Measurements from ENCODE around the gene LAMA3.

Gene LAMA3

DNA sequence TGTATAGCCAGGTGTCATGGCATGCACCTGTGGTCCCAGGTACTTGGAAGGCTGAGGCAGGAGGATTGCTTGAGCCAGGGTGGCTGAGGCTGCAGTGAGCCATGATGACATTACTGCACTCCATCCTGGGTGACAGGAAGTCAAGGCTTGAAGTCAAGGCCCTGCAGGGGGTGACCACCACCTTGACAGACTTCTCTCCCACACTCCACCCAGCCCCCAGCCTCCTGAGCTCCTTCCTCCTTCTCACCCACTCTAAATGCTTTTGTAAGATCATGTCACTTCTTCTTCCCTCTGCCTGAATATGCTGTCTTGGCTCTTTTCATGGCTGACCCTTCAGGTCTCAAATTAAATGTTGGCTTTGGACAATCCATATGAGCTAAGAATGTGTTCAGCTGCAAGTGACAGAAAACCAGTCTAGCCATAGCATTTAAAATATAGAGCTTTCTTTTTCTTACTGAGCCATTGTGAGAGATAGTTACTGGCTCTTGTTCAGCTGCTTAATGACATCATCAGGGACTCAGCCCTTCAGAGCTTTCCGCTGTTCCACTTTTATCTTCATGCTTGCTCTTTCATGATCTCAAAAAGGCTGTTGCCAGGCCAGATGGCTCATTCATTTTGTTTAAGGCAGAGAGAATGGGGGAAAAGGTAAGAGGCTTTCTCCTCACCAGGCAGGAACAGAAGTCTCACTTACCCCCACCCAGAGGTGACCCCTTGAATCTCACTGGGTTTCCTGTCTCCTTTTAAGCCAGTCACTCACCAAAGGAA lies 288.6 kb downstream of the LAMA3 start:
- DNase-seq, result peak; percentile 13

DNA sequence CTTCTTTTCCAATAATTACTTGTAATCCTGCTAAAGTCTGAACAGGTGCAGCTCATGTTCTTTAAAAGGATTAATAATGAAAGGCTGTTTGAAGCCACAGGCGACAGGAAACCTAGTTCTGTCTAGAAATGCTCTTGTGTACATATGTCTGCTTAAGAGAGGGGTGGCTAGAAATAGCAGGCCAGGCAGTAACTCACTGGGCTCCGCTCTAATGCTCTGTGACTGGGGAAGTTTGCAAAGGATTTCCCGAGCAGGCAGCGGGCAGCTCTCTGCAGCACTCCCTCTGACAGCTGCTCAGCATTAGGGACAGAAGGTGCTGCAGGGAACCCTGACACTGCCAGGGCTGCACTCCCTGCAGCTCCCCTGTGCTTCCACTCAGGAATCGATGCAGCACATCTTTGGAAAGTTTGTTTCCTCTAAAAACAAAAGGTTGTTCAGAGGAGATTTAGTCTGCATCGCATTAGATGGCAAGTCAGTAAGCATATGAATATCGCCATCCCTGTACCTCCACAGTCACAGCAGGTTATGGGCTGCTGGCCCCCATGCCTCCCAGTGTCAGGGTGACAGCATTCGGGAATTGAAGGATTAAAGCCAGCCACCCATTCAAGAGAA lies 292.2 kb downstream of the LAMA3 start:
- DNase-seq, result no peak

DNA sequence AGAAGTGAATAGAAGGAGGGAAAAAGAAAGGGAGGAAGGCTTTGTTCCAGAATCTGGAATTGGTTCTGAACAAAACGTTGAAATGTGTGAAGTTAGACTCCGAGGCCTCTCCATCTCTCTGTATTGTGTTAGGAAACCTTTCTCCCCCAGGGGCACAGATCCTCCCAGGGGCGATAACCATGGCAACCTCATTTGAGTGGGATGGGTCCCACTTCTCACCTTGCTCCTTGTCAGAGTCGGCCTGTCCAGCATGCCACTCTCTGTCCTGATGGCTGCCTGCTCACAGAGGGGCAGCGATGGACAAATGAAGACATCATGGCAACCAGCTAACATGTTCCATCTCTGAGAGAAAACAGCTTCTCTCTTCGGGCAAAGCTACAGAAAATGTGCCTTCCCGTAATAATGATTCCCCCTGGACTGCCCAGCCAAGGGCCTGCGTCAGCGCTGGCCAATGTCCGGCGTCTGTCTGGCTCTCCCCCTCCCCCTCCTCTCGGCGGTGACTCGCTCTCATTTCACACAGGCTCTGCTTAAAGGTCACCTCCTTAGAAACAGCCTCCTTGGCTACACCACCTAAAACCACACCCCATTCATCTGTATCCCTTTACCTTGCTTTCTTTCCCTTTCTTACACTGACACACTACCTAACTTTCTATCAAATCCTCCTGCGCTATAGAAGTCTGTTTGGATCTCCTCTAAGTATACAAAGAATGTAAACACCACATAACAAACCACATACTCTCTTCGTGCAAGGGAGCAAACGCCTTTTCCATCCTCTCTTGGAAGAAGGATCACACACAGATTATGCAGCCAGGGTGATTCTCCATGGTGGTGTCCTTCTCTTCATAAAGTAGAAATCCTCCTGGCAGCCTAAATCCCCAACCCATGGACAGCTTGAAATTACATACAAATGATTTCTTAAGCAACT lies 293.2 kb downstream of the LAMA3 start:
- no peak for DNase-seq

DNA sequence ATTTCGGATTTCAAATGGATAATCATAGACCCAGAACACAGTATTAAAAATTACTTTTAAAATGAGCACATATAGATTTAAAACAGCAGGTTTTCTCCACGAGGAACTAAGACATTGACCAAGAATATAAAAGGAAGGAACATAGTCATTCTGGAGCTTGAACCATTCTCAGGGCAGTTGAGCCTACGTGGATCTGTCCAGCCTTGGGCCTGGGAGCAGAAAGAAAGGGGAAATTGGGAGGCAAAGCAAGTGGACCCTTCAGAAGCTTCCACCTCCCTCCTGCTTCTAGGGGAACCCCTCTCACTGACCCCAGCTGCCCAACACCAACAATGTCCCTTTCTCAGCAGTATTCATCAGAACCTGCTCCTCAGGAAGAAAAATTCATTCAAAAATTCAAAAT lies 293.9 kb downstream of the LAMA3 start:
- DNase-seq, result no peak

DNA sequence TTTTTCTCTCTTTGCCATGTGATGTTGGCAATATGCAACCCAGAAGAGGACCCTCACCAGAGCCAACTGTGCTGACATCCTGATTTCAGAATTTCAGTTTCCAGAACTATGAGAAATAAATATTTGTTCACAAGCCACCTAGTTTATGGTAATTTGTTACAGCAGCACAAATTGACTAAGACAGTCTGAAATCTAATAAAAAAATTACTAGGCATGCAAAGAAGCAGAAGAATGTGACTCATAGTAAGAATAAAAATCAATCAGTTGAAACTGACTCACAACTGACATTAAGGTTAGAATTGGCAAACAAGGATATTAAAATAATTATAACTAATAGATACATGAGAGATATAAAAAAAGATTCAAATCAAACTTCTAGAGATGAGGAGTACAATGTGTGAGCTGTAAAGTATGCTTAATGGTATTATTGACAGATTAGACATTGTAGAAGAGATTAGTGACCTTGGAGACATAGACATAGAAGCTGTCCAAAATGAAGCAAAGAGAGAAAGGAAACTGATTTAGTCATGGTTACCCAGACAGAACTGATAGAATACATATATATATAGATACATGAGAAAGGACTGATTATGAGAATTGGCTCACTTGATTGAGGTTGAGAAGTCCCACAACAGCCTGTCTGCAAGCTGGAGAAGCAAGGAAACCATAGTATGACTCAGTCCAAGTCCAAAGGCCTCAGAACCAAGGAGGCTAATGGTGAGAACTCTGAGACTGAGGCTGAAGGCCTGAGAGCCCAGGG lies 297.5 kb downstream of the LAMA3 start:
- DNase-seq, result no peak

DNA sequence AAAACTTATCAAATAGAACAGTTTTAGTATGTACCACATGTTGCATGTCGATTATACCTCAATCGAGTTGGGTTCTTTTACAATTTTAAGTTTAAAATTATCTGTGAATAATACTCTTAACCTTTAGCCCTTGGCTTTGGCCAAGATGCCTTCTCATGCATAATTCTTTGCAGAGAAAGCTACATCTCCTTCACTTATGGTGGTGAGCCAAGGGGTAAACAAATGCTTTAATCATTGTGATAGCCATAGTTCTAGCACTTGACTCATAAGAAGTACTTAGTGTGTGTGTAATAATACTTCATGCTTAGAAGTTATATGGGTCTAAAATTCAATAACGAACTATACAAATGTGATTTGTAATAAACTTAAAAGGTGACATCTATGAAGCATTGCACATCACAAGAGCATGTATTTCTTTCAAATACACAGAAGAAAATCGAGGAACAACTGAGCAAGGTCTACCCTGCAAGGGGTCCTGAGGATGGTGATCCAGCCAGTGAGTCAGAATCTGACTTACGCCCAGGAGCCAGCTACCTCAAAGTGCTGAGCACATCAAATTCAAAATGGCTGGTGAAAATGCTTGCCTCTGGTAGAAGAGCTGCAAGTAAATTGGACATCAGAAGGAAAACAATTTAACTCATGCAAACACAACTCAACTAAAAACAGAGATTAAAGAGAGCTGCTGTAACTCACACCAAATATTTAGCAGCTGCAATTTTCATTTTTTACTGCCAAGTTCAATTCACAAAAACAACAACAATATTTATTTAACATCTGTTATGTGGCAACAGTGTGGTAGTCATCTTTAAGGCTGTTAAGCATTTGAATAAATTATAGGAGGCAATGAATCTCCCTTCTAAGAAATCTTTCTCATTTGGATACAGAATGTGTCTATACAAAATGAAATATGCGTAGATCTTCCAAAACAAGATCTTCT lies 301.5 kb downstream of the LAMA3 start:
- no peak for DNase-seq

DNA sequence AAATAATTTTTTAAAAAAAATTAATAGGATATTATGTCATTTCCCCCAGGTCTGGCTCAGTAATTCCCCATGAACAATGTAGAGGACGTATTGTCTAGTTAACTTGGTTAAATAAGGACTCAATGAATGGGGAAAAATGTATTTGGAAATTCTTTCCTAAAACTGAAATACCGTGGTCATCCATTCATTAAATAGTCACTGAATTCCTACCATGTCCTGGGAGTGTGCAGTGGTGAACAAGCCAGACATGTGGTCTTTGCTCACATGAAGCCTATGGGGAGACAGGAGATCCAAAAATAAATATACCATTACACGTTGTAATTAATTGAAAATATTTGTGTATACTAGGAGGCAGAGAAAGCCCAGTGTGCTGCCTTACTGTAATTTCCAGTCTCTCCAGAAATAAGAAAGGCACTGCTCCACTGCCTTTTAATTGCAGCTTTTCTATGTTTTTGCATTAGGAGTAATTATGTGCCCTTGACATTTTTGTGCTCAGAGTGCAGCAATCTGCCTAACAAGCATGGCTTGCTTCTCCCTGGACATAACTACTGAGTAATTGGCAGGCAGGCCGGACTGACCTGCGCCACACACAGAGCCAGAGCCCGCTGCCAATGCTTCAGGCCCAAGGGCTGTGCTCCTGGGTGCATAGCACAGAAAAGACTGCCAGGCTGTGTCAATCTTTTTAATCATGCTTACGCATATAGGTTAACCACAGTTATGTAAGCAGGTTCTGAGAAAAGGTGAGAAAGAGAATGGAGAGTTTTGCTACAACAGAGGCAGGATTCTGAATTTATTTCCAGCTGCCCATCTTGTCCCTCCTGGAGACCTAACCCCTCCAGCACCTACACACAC lies 303.1 kb downstream of the LAMA3 start:
- no peak for DNase-seq

DNA sequence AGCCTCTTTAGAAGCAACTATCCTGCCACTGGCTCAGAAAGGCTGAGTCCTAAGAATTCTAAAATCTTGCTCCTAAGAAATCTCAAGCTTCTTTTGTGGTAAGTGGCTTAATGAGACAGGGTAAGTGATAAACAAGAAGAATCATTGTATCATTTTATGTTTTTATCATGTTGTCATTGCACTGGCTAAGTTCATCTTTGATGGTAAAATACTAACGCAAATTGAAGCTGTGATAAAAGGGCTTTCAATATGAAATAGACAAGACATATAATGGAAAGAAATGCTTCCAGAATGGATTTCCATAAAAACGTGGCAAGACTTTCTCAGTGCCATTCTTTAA lies 303.7 kb downstream of the LAMA3 start:
- DNase-seq, result no peak

DNA sequence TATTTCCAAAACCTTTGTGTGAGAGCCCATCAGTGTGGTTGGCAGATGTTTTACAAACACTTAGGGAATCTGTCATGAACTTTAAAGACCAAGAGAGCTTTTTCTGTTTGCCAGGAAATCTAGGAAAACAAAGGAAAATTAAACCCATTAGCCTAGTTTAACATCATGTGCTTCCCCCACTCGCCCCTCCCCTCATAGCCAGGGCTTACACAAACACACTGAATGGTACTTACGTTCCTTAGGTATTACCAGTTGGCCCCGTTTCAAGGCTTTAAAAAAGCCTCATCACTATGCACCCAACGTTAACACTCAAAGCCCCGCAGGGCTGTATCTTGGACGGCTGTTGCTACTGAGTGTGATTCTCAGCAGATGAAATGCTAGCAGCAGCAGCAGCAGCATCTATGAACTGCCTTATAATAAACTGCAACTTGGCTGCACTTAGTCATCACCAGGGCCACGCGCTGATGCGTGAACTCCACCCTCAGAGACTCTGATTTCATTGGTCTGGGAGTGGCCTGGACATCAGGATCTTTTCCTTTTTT lies 305.2 kb downstream of the LAMA3 start:
- DNase-seq, result no peak

DNA sequence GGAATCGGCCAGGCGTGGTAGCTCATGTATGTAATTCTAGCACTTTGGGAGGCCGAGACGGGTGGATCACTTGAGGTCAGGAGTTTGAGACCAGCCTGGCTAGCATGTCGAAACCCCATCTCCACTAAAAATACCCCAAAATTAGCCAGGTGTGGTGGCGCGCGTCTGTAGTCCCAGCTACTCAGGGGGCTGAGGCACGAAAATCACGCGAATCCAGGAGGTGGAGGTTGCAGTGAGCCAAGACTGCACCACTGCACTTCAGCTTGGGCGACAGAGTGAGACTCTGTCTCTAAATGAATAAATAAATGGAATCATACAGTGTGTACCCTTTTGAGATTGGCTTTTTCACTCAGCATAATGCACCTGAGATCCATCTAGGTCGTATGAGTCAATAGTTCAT lies 305.9 kb downstream of the LAMA3 start:
- DNase-seq, result no peak

DNA sequence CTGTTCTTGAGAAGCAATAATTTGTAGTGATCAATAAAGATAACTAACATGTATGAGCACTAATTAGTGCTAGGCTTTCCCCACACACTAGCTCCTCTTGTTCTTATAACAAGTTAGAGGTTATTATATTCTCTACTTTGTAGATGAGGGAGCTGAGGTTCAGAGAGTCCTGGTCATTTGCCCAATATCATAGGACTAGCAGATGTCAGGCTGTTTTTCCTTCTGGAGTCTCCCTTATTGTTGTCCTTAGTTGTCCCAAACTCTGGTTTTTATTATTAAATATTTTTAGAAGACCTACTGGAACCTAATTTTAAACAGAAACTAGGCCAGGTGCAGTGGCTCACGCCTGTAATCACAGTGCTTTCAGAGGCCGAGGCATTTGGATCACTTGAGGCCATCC lies 308.8 kb downstream of the LAMA3 start:
- no peak for DNase-seq

DNA sequence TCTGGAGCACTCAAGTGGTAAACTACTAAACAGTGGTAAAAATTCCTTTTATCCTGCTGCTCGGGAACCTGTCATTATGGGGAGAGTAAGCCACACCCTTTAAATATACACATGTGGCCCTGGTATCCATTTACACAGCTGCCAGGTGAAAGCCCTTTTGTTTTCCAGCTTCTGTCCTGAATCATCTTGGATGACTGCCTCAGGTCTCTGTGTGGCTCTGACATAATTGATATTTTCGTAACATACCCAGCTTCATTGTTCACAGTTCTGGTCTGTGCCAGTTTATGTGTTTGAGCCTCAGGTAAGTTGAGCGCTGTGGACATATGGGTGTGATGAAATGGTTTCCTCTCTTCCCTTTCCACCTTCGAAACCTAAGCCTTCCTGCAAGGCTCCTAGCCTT lies 309.6 kb downstream of the LAMA3 start:
- no peak for DNase-seq

DNA sequence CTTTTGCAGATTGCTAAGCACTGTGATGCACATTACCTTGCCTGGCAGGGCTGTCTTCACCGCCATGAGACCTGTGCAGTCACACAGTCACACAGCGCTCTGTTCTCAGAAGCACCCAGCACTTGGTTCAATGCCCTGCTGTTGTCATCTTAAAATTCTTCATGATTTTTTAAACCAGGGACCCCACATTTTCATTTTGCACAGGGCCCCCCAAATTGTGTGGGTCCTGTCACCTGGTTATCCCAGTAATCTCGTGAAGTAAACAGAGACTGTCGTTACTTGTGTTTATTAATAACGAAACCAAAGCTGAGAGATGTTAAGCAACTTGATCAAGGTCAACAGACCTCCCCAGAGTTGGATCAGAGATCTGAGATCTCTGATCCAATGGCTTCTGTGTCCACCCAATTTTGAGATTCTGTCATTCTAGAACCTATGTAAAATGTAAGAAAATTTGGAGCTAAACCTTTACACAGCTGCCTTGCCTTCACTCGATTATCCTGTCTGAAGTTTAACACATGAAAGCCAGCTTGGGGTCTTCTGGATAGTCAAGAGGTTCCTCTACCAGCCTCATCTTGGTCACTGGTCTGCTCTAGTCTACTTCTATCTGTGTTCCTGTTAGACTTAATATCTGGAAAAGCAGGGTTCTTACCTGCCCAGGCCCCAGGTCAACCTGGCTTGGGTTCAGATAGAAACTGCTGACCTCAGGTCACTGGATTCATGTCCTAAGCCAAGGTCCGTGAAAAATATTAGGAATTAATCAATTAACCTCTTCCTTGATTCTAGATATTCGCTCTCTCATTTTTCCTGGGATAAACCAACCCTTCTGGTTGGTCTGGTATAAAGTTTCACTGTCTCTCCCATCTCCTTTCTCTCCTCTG lies 311.6 kb downstream of the LAMA3 start:
- no peak for DNase-seq

DNA sequence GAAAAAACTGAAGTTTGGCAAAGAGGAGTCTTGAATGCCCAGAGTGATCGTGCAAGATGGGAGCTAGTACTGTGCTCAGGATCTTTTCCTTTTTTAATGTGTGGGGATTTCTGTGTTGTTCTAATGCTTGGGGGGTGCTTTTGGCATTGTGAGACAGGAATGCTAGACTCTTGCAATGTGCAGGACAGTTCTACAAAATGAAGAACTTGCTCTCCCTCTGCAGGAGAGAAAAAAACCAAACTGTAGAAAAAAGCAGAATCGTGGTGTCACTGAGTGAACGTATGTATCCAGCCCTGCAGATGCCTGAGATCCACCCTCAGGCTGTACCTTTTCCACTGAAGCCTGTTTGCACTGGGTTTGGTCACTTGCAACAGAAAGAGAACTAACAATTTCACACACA lies 313.2 kb downstream of the LAMA3 start:
- DNase-seq, result no peak

DNA sequence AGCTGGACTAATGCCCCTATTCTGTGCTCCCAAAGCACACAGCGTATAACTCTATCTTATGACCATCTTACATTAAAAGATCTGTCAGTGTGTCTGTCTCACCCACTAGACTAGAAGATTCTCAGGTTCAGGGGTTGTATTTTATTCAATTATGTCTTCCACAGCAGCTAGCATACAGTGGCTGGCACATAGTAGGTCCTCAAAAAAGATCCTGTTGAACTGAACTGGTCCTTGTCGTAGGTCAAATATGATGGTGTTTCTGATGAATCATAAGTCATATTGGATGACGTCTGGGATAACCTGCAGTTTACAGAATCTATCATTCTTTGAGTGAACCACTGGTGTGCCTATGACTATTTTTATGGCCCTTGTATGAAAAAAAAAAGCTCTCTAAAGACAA lies 314.0 kb downstream of the LAMA3 start:
- DNase-seq, result no peak

DNA sequence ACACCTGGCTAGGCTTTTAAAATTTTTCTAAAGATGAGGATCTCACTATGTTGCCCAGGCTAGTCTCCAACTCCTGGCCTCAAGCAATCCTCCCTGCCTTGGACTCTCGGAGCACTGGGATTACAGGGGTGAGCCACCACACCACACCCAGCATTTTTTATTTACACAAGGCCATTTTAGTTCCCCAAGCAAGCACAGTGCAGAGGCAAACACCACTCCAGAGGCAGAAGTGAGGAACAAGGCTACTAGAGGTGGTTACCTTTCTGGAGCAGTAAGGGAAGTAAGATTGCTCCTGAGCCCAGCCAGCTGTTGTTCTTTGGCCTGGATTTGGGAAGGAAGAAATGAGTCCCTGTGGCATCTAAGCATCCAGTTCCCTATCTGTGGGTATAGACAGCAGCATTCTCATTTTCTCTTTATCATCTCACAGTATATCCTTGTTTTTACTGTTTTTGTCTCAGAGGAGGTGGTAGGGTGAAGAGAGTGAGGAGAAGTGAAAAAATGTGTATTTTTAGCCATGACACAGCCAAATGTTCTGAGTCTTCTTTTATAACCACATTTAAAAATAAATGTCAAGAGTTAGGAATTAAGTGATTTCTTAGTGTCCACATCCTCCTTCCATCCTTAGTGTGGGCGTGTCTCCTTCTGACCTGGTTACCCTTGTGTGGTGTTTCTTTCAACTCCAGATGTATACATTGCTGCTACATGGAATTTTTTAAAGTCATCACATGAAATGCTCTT lies 314.8 kb downstream of the LAMA3 start:
- no peak for DNase-seq
